GM19395 (cell line): ENCODE data around the gene DSG2.
A peak's percentile ranks its signal among the peaks of the same experiment; 100 is the strongest.
"Not testable (repeated sequence)": the region's sequence is repeated elsewhere in the genome, so short reads cannot be mapped to it uniquely, and the experiment has no call there.

ENCODE experiments used
- ATAC-seq: cut with Tn5 transposase; IDR thresholded peaks from one replicate; pipeline ENCODE4 v1.9.1; 2021; ENCODE audit warnings: mild to moderate bottlenecking, moderate library complexity; ENCODE audit not compliant: unreplicated experiment

Gene DSG2

DNA sequence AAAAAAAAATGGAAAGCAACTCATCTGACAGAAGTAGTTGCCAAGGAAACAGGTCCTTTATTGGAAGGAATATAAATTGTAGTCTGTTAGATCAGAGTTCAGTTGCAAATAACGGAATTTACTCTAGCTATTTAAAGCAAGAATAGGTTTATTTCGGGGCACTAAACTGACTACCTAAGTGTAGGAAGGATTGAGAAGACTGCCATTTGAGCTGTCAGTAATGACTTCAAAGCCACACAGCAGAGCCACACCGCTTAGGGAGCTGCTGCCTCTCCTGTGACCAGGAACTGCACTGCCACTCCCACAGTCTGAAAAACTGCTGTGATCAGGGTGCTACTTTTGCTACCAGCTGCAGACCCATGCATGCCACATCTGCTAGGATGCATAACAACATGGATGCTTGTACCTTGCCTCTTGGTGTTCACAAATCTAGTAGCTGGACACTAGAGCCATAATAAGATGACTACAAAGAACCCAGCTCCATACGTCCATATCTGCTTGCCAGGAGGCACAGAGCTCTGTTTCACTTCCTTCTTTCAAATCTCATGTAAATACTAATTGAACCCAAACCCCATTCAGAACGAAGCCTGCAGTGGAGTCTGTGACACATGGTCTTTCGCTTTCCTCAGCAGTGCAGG lies 2.2 kb downstream of the DSG2 start:
- peak; percentile 89 for ATAC-seq

DNA sequence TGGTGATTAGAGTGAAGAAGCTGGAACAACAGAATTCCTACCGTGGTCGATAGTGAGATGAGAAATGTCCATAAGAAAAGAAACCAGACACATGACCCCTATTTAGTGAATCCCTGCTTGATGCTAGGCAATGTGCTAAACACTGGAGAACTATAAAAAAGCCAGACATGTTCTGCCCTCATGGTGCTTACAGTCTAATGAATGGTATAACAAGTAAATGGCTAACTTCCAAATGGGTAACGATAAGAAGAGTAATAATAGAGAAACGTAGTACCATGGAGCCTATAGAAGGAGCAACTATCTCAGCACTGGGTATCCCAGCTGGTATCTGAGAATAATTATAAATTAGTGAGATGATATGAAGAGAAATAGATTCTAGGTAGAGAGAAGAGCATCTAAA lies 5.0 kb downstream of the DSG2 start:
- no peak for ATAC-seq

DNA sequence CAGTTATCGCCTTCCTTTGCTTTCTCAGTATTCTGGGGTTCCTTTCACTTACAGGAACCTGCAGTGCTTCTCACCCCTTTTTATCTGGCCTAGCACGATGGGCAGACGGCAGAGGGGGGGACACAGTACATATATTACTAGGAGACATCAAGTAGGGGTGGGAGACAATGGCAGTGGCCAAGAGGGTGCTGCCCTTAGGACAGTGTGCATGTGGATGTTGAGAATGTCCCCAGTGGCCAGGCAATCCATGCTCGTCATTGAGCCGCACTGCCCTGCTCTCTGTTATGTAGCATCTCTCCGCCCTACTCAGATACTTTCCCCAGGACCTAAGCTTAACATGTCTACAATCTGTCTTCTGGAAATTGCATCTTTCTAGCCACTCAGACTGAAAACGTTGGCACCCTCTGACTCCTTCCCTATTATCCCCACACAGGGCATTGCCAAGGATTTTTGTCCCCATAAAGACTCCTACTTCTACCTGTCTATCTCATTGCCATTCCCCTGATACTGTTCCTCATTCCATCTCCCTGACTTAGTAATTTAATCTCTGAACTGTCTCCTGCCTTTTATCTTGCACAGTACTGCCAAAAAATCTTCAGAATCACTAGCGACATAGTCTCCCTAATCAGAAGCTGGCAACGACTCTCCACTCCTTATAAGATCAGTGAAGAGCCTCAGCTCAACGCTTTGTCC lies 6.6 kb downstream of the DSG2 start:
- ATAC-seq = no peak

DNA sequence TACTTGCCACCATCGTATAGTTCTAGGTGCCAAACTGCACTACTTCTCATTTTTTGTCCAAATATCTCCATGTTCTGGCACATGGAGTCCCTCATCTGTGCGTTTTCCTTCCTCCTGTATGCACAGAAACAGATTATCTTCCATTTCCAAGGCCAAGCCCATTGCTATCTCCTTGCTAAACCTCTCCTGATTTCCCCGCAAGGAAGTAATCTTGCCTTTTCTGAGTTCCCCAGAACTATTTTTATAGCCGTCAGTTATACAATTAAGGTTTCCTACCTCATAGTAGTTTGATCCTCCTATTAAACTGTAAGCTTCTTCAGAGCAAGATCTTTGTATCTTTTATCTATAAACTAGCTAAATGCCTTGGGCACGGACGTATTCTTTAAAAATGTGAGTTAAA lies 7.2 kb downstream of the DSG2 start:
- no peak for ATAC-seq

DNA sequence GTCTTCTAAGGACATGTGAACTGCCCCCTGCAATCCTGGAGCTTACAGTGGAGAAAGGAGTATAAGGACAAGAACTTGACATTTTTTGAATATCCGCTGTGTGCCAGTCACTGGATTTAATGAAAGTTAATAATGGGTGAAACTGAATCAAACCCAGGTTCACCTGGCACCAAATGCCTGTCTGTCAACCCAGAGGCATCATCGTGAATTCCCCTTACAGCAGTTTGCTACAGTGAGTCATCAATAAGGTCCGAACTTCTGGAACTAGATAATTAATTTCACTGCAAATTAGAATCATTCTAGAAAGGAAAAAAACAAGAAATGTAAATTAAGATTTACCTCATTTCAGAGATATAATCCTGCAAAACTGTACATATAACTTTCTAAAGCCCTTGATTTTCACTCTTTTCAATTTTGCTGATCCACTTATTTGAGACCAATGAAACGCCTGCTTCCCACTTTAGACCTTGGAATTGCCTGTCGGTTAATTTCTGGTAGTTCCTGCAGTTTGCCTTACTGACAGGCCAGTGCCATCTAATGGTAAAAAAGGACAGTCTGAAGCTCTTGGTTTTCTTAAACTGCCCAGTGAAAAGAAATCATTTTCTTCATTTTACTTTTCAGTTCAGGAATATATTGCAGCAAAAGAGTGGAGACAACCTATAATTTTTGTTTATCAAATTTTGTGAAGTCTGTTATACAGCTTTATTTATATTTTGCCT lies 8.2 kb downstream of the DSG2 start:
- no peak for ATAC-seq

DNA sequence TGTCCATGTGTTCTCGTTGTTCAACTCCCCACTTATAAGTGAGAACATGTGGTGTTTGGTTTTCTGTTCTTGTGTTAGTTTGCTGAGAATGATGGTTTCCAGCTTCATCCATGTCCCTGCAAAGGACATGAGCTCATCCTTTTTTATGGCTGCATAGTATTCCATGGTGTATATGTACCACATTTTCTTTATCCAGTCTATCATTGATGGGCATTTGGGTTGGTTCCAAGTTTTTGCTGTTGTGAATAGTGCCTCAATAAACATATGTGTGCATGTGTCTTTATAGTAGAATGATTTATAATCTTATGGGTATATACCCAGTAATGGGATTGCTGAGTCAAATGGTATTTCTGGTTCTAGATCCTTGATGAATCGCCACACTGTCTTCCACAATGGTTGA lies 9.1 kb downstream of the DSG2 start:
- not testable (repeated sequence) for ATAC-seq

DNA sequence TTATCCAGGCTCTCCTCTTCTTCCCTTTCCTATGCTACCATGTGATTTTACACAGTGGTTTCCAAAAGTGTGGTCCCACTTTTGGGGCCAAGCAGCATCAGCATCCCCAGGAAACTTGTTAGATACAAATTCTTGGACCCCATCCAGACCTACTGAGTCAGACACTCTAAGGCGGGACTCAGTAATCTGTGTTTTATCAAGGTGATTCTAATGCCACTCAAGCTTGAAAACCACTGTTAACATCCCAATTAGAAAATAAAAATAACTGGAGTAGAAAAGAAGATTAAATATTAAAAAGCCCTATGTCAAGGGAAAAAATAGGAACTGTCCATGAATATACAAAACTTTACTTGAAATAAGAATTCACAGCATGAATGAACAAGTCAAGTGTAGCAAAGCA lies 10.8 kb downstream of the DSG2 start:
- ATAC-seq = no peak

DNA sequence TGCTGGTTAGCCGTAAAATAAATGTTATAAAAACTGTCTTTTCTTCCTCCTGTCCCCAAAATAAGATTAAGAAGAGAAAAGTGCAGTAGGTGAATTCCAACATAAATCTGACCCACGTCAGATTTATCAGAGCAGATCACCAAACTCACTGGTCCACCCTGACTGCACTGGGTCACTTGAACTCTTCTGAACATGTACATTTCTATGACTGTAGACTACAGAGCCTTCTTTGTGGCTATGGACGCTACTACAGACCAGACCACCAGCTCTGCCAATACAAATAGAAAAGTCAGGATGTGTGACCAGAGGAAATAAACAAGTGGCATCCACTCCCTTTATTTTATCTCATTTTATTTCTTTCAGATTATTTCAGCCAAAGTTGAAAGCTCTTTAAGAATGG lies 11.6 kb downstream of the DSG2 start:
- no peak for ATAC-seq

DNA sequence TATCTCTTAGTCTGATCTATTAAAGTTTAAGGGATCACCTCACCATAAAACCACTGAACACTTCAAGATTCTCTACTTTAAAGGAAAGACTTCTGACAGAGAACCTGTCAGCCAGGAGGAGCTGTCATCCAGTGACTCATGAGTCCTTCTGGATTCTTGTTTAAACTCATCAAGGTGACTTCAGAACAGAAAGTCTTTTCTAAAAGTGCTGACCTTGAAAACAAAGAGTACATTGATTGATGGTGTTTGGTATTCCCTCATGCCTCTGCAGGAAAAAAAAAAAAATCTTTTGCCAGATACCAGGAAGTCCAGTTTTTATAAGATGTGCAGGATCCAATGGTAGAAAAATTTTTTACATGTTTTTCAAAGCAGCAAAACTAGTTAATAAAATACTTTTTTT lies 12.3 kb downstream of the DSG2 start:
- ATAC-seq = no peak

DNA sequence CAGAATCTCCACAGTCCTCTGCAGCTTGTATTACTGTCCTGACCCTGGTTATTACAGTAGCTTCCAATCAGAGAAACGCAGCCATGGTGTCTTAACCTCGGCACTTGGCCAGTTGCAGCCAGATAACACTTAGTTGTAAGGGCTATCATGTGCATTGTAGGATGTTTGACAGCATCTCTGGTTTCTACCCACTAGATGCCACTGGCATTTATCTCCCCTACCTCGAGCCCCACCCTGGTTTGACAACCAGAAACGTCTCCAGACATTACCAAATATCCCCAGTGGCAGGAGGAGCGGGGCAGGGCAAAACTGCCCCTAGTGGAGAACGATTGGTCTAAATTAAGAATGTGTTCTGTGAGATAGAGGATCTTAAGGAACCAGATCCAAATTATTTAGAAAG lies 13.1 kb downstream of the DSG2 start:
- no peak for ATAC-seq

DNA sequence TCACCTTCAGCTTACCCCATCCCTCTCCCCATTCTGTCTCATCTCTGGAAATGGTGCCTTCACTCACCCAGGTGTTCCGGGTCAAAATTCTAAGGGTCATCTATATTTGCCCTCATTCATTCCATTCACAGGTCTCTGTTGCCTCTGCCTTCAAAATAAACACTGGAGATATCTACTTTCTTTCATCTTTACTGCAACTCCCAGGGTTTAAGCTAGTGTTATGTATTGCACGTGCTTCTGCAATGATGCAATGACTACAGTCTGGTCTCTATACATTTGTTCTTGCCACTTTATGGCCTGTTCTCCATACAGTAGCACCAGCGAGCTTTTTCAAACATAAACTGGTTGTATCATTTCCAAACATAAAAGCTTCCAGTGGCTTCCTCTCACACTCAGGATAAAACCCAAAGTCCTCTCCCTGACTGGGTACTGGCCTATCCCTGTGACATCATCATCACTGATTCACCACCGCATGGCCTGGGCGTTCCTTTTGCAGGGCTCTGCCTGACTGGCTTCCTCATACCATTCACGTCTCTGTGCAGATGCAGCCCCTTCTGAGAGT lies 14.3 kb downstream of the DSG2 start:
- no peak for ATAC-seq

DNA sequence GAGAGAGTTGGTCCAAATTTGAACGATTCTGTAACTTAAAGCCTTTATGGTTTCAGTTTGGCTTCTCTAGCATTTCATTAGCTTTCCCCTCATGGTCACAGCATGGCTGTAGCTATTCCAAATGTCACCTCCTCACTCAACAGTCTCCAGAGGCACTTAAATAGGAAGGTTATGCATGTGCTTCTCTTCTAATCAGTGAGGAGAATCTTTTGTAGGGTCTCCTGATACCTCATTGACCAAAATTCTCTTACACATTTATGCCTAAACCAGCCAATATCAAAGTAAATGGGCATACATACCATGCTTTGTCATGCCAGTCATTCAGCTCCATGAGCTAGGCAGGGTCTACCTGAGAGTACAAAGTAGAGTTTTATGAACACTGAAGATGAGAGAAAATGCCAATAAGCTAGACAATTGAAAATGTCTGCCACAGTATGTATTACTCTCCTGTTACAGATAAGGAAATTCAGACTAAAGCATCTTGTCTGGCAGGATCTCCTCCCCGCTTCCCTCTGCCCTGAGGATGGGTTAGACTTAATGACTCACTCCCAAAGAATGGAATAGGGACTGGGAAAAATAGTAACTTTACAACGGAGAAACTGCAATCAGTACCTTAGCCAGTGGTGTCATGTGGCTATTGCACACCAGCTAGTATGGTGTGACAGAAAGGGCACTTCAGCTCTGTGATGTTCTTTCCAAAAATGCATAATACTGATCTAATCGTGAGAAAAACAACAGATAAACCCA lies 15.4 kb downstream of the DSG2 start:
- no peak for ATAC-seq

DNA sequence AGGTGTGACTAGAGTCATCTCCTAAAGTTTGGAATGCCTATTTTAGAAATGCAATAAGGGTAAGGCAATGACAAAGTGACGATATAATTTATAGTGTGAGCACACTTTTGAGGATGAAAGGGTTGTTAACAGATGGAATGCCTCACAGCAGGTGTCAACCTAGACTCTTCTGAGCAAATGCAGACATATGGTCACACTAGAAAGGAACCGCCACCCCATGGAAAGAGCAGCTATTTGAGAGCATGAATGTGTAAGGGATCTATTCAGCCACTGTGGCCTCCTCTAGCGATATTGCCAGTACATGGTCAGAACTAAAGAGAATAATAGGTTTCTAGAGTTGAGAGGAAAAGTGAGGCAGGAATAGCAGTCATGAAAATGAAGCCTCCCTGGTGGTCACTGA lies 18.5 kb downstream of the DSG2 start:
- no peak for ATAC-seq

DNA sequence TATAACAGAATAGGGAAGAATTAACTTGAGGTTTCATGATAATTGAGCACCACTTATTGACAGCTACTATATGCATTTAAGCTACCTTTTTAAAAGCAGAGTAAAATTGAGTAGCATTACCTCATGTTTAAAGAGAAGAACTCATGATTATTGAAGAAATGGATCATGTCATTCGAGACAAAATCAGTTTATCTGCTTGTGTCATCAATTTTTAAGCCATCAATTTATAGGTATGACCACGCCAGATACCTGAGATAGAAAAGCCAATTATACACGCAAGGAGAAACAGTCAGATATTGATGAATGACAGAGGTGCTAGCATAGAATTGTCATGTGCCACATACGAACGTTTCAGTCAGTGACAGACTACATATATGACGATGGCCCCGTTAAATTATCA lies 28.4 kb downstream of the DSG2 start:
- ATAC-seq = no peak

DNA sequence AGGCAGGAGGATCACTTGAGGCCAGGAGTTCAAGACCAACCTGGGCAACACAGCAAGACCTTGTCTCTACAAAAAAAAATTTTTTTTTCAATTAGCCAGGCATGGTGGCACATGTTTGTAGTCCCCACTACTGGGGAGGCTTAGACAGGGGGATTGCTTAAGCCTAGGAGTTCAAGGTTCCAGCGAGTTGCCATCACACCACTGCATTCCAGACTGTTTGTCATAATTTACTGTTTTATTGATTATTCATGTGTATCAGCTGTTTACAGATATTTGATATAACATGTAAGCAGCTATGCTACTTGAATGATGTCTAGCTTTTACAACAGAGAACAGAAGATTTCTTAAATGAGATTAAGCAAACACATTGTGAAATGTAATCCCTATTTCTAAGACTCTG lies 35.3 kb downstream of the DSG2 start:
- no peak for ATAC-seq

DNA sequence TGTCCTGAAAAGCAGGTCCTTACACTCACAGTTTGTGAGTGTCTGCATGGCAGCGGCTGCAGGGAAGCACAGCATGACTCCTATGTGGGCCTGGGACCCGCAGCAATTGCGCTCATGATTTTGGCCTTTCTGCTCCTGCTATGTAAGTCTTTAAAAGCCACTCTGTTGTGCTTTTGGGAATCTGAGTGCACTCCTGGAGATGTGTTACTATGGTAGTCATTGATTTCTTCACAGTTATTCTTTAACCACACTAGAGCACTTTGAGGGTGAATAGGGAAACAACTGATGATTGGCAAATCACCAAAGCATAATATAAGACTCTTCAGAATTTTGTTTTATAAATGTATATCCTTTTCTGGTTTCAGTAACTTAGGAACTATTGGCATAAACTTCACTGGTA lies 40.9 kb downstream of the DSG2 start:
- no peak for ATAC-seq

DNA sequence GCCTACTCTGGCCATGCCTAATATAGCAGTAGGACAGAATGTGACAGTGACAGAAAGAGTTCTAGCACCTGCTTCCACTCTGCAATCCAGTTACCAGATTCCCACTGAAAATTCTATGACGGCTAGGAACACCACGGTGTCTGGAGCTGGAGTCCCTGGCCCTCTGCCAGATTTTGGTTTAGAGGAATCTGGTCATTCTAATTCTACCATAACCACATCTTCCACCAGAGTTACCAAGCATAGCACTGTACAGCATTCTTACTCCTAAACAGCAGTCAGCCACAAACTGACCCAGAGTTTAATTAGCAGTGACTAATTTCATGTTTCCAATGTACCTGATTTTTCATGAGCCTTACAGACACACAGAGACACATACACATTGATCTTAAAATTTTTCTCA lies 48.5 kb downstream of the DSG2 start:
- no peak for ATAC-seq

DNA sequence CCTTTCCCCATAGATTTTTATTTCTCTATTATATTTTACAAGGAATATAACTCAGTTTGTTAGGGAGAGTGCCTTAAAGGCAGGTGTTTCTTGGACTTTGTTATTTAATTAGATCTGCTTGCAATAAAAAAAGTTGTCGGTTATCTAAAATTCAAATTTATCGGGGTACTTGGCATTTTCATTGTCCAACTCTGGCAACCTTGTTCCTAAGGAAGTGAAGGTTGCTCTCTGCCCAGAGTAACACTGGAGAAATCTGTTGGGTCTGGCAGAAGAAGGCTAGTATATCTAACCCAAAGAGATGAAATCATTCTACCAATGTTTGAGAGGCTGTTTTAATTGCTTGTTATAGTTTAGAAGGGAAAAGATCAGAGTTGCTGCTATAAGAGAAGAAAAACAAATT lies 50.9 kb downstream of the DSG2 start:
- ATAC-seq = no peak

DNA sequence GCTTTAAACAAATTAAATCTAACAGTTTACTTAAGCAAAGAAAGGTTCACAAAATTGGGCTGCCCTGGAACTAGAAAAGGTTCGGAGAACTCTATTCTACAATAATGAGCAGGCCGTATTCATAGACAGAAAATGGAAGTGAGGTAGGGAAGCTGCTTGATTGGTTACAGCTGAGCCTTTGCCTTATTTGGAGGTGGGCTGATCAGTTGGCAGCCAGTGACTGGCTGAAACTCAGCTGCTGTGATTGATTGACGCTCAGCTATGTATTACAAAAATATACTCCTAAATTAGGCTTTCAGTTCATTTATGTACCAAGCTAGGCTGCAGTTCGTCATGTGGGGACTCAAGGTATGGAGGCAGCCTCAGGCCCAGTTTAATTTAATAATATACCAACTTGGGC lies 51.4 kb downstream of the DSG2 start:
- ATAC-seq = no peak

DNA sequence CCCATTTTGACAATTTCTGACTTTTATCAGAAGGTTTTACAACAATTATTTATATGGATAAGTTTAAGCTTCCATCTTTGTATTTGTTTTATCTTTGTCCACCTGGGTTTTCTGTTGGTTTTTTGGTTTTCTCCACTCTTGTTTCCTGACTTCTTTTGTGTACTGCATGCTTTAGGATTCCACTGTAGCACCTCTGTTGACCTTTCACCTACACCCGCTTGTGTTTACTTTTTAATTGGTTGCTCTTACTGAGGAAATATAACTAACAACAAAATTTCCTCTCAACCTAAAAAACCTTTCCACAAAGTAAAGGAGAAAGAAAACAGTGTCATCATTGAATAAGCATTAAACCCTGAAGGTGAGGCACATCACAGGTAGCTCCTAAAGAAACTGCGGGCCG lies 53.9 kb downstream of the DSG2 start:
- no peak for ATAC-seq

DNA sequence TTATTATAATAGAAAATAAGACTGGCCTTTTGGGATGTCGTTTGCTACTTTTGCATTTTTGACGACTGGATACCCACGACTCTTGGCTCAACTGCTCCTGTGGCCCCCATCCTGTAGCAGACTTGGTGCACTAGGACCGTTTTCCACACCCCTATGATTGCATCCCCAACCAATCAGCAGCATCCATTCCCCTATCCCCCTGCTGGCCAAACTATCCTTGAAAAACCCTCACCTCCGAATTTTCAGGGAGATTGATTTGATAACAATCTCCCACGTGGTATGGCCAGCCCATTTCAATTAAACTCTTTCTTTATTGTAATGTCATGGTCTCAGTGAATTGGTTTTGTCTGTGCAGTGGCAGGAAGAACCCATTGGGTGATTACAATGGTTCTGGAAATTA lies 55.8 kb downstream of the DSG2 start:
- ATAC-seq = no peak
